Neural progenitor cell (in vitro differentiated cells): ENCODE measurements around the gene ADGRV1. TPM values are rescaled to one million over a fixed set of nuclear protein-coding genes. Genes with fewer than 3 reads are reported as not detected.

Source experiments
- DNase-seq: peaks from one replicate; pipeline ENCODE4 v3.0.0-alpha.2; 2016; ENCODE audit warnings: low spot score
- H2AFZ ChIP-seq: fragments of 200-600 bp; sonication (generic); replicated peaks from 2 replicates; pipeline ENCODE4 v1.6.1; 2016; ENCODE audit warnings: antibody characterized with exemption
- H3F3A ChIP-seq: fragments of 200-600 bp; sonication (generic); 2 replicates; pipeline ENCODE4 v1.6.1; 2016; ENCODE audit warnings: antibody characterized with exemption, low read depth
- H3K27ac ChIP-seq: fragments of 200-600 bp; sonication (generic); 2 replicates; pipeline ENCODE4 v1.5.1; 2016; ENCODE audit warnings: mild to moderate bottlenecking
- H3K27me3 ChIP-seq: fragments of 200-600 bp; sonication (generic); 2 replicates; pipeline ENCODE4 v1.6.1; 2016; ENCODE audit warnings: mild to moderate bottlenecking, moderate library complexity
- H3K36me3 ChIP-seq: fragments of 200-600 bp; sonication (generic); 2 replicates; pipeline ENCODE4 v1.5.1; 2016
- H3K4me1 ChIP-seq: fragments of 200-600 bp; sonication (generic); 2 replicates; pipeline ENCODE4 v1.6.1; 2016; ENCODE audit warnings: mixed run types
- H3K4me2 ChIP-seq: fragments of 200-600 bp; sonication (generic); 2 replicates; pipeline ENCODE4 v1.6.1; 2016
- H3K4me3 ChIP-seq: fragments of 200-600 bp; sonication (generic); 2 replicates; pipeline ENCODE4 v1.5.1; 2016
- H3K79me2 ChIP-seq: fragments of 200-600 bp; sonication (generic); 2 replicates; pipeline ENCODE4 v1.6.1; 2016; ENCODE audit warnings: low read depth
- H3K9ac ChIP-seq: fragments of 200-600 bp; sonication (generic); 2 replicates; pipeline ENCODE4 v1.6.1; 2016
- H3K9me3 ChIP-seq: fragments of 200-600 bp; sonication (generic); 2 replicates; pipeline ENCODE4 v1.5.1; 2016; ENCODE audit warnings: low read depth
- H4K20me1 ChIP-seq: fragments of 200-600 bp; sonication (generic); 2 replicates; pipeline ENCODE4 v1.6.1; 2016; ENCODE audit warnings: low read depth
- H3K27ac Mint-ChIP-seq: 3 replicates; pipeline ENCODE4 v1.8.0; 2021; ENCODE audit warnings: mixed read lengths
- H3K27me3 Mint-ChIP-seq: 2 replicates; pipeline ENCODE4 v1.8.0; 2022; ENCODE audit warnings: low read depth, mild to moderate bottlenecking, inconsistent platforms, moderate library complexity, mixed read lengths; ENCODE audit not compliant: insufficient read depth
- H3K36me3 Mint-ChIP-seq: 3 replicates; pipeline ENCODE4 v1.8.0; 2021; ENCODE audit warnings: mixed read lengths
- H3K4me1 Mint-ChIP-seq: 3 replicates; pipeline ENCODE4 v1.8.0; 2021; ENCODE audit warnings: mixed read lengths
- H3K4me3 Mint-ChIP-seq: 3 replicates; pipeline ENCODE4 v1.8.0; 2021; ENCODE audit warnings: mild to moderate bottlenecking, moderate library complexity, mixed read lengths
- H3K9me3 Mint-ChIP-seq: 3 replicates; pipeline ENCODE4 v1.8.0; 2020; ENCODE audit warnings: mixed read lengths
- EZH2 ChIP-seq: fragments of 200-600 bp; sonication (generic); IDR thresholded peaks from 2 replicates; pipeline ENCODE4 v1.6.1; 2017; ENCODE audit warnings: antibody characterized with exemption, mild to moderate bottlenecking, moderate library complexity
- EZH2phosphoT487 ChIP-seq: fragments of 200-600 bp; sonication (generic); IDR thresholded peaks from 2 replicates; pipeline ENCODE4 v1.6.1; 2017; ENCODE audit warnings: antibody characterized with exemption
- total RNA-seq: library from RNA; depleted of rRNA; stranded (reverse); fragments of >200 nt; gene quantifications from 2 replicates; pipeline ENCODE4 v1.2.3, GENCODE V29; 2015; ENCODE audit warnings: low replicate concordance
- TF ChIP-seq, protein P1 (sequence below): fragments of 200-600 bp; sonication (generic); IDR thresholded peaks from 2 replicates; pipeline ENCODE4 v1.5.1; 2017; ENCODE audit warnings: antibody characterized with exemption, mild to moderate bottlenecking

ADGRV1 gene
- total RNA-seq, 1 donor from 2014 or later, result 151 TPM

DNA sequence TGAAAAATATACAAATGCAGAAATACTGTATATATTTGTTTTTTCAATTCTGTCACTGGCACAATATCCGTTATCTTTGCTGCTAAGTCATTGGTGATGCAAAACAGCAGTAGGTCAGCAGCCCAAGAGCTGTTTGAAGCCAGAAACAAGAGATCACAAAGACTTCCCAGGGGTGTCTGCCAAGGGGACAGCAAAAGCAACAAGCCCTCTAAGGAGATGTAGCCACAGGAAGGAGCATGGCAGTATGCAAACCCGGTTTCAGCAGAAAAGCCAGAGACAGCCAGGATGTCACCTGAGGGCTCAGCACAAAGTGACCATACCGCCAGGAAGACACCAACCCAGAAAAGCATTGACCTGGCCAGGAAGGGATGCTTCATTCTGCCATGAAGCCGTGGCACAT lies 583.0 kb downstream of the ADGRV1 start:
- no peak overlapping the region for H3K4me3 ChIP-seq
- no peak overlapping the region for H3K27ac ChIP-seq
- peaks cover 14% of the 10 kb centered on the region for H3F3A ChIP-seq
- no peaks in the 10 kb centered on the region for H3K9me3 ChIP-seq
- peak overlapping the region; percentile 50 for H3K27ac Mint-ChIP-seq
- H3K36me3 Mint-ChIP-seq, result peaks cover 6% of the 10 kb centered on the region
- peaks cover 2% of the 10 kb centered on the region for H3K27me3 Mint-ChIP-seq
- TF ChIP-seq, protein P1, sequence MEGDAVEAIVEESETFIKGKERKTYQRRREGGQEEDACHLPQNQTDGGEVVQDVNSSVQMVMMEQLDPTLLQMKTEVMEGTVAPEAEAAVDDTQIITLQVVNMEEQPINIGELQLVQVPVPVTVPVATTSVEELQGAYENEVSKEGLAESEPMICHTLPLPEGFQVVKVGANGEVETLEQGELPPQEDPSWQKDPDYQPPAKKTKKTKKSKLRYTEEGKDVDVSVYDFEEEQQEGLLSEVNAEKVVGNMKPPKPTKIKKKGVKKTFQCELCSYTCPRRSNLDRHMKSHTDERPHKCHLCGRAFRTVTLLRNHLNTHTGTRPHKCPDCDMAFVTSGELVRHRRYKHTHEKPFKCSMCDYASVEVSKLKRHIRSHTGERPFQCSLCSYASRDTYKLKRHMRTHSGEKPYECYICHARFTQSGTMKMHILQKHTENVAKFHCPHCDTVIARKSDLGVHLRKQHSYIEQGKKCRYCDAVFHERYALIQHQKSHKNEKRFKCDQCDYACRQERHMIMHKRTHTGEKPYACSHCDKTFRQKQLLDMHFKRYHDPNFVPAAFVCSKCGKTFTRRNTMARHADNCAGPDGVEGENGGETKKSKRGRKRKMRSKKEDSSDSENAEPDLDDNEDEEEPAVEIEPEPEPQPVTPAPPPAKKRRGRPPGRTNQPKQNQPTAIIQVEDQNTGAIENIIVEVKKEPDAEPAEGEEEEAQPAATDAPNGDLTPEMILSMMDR, result no peak
- TF ChIP-seq EZH2phosphoT487, result no peak
- TF ChIP-seq EZH2, result no peak
- no peak overlapping the region for H3K4me3 Mint-ChIP-seq
- no peaks in the 10 kb centered on the region for H3K79me2 ChIP-seq
- H3K36me3 ChIP-seq, result no peaks in the 10 kb centered on the region
- no peaks in the 10 kb centered on the region for H3K9me3 Mint-ChIP-seq
- H2AFZ ChIP-seq, result no peak overlapping the region
- H3K4me2 ChIP-seq, result peak overlapping the region; percentile 16
- H3K4me1 ChIP-seq, result peaks cover 27% of the 10 kb centered on the region
- peak; percentile 36 for DNase-seq
- H3K9ac ChIP-seq, result no peak overlapping the region
- H3K4me1 Mint-ChIP-seq, result peaks cover 27% of the 10 kb centered on the region
- peaks cover 7% of the 10 kb centered on the region for H4K20me1 ChIP-seq
- H3K27me3 ChIP-seq, result no peaks in the 10 kb centered on the region

DNA sequence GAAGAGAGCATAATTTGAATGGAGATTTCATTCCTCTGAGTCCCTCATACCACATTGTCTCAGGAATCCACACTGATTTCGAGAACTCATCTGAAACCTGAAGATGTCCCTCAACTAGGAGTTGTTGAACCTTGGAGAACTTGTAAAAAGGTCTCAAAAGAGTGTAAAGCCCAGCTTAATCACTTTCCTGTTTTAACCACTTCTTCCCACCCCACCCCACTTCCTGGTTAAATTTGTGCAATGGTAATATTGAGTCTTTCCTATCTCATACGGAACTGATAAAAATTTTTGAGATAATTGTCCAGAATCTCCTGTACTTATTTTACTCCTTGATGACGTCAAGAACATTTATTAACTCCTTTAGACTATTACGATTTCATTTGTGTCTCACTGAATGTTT lies 583.8 kb downstream of the ADGRV1 start:
- Mint-ChIP-seq H3K9me3 (peaks cover 2% of the 10 kb centered on the region), H3K4me3 (no peak overlapping the region), H3K36me3 (peaks cover 6% of the 10 kb centered on the region), H3K4me1 (peaks cover 27% of the 10 kb centered on the region), H3K27me3 (no peaks in the 10 kb centered on the region), H3K27ac (no peak overlapping the region)
- Histone ChIP-seq H3K36me3 (no peaks in the 10 kb centered on the region), H3K79me2 (no peaks in the 10 kb centered on the region), H3K27me3 (no peaks in the 10 kb centered on the region), H3K27ac (no peak overlapping the region), H2AFZ (no peak overlapping the region), H4K20me1 (peaks cover 7% of the 10 kb centered on the region), H3K4me2 (no peak overlapping the region), H3K4me3 (no peak overlapping the region), H3K9me3 (no peaks in the 10 kb centered on the region), H3K9ac (no peak overlapping the region), H3K4me1 (peaks cover 27% of the 10 kb centered on the region), H3F3A (peaks cover 14% of the 10 kb centered on the region)
- TF ChIP-seq EZH2phosphoT487 (no peak), EZH2 (no peak)
- TF ChIP-seq, protein P1, result no peak
- DNase-seq, result no peak

DNA sequence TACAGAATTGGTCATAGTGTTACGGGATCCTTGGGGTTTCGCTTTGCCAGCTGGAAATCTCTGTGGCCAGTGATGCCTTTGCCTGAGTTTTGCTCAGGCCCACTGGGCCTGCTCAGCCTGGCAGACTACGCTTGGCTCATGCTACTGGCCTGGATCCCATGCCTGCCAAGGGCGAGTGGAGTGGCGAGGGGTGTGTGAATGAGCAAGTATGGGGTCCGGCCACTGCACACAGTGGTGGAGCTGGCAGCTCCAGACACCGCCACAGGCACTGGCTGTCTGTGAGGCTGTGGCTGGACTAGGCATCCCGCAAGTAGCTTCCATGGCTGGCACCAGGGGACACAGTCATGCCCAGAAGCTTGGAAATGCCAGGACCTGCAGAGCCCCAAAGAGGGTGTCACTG lies 584.2 kb downstream of the ADGRV1 start:
- H3K79me2 ChIP-seq, result no peaks in the 10 kb centered on the region
- H3F3A ChIP-seq, result peaks cover 14% of the 10 kb centered on the region
- no peak for DNase-seq
- H4K20me1 ChIP-seq, result peaks cover 7% of the 10 kb centered on the region
- H3K4me1 Mint-ChIP-seq, result peaks cover 27% of the 10 kb centered on the region
- H3K4me1 ChIP-seq, result peaks cover 27% of the 10 kb centered on the region
- no peak overlapping the region for H3K9ac ChIP-seq
- no peak overlapping the region for H2AFZ ChIP-seq
- no peaks in the 10 kb centered on the region for H3K36me3 ChIP-seq
- no peak overlapping the region for H3K27ac ChIP-seq
- H3K4me3 ChIP-seq, result no peak overlapping the region
- H3K4me3 Mint-ChIP-seq, result no peak overlapping the region
- H3K4me2 ChIP-seq, result no peak overlapping the region
- no peaks in the 10 kb centered on the region for H3K9me3 ChIP-seq
- no peaks in the 10 kb centered on the region for H3K27me3 ChIP-seq
- no peaks in the 10 kb centered on the region for H3K27me3 Mint-ChIP-seq
- no peak for TF ChIP-seq EZH2phosphoT487
- no peak for TF ChIP-seq EZH2
- TF ChIP-seq, protein P1, result no peak
- peaks cover 8% of the 10 kb centered on the region for H3K36me3 Mint-ChIP-seq
- peaks cover 7% of the 10 kb centered on the region for H3K9me3 Mint-ChIP-seq
- H3K27ac Mint-ChIP-seq, result no peak overlapping the region
